HG02943 (cell line): ENCODE results near the gene TACSTD2.
"Not testable (repeated sequence)": the region's sequence is repeated elsewhere in the genome, so short reads cannot be mapped to it uniquely, and the experiment has no call there.

Experiments
- ATAC-seq: cut with Tn5 transposase; IDR thresholded peaks from one replicate; pipeline ENCODE4 v1.9.1; 2021; ENCODE audit warnings: mild to moderate bottlenecking, low read depth, moderate library complexity; ENCODE audit not compliant: unreplicated experiment

The TACSTD2 gene

GRCh38 chr1:58576727-58577653, at the start of gene TACSTD2:
TSS of gene TACSTD2 (minus strand) at chr1:58577252. CDS start at chr1:58577156, 96 bp downstream.
- ATAC-seq: no peak

- no peak for ATAC-seq
These were observed 49.2 kb upstream of the TACSTD2 start for GRCh38 chr1:58626293-58626692.

- ATAC-seq: not testable (repeated sequence)
These were observed 46.2 kb upstream of the TACSTD2 start for GRCh38 chr1:58623259-58623658.

DNA sequence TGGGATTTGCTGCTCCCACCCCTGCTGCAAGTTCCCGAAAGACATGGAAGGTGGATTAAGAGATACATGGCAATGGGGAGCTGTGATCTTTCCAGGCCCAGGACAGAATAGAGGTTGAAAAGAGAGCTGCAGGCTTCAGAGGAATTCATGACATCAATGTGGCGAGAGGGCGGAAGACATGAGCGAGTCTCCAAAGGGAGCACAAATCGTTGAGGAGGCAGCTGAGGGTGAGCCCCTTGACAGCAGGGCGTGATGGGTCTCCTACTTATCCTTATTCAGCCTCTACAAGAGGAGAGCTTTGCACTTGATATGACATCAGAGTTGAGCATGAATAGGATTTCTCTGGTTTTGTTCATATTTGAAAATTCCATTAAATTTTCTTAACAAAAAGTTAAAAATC, 45.5 kb upstream of the TACSTD2 start:
- no peak for ATAC-seq

GRCh38 chr1:58621391-58621790, 44.3 kb upstream of the TACSTD2 start:
- ATAC-seq: no peak

DNA sequence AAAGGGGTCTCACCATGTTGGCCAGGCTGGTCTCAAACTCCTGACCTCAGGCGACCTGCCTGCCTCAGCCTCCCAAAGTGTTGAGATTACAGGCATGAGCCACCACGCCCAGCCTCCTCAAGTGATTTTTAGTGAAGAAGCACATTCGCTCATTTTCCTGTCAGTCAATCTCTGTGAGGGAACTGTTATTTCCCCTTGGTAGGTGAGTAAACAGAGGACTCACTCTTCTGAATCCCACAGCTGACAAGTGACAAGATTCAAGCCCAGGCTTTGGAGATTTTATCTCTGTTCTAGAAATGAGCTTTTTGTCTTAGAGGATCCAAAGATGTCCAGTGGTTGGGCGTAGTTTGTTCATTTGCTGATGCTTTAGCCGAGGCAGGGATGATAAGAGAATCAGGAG, 43.9 kb upstream of the TACSTD2 start:
- ATAC-seq: no peak

DNA sequence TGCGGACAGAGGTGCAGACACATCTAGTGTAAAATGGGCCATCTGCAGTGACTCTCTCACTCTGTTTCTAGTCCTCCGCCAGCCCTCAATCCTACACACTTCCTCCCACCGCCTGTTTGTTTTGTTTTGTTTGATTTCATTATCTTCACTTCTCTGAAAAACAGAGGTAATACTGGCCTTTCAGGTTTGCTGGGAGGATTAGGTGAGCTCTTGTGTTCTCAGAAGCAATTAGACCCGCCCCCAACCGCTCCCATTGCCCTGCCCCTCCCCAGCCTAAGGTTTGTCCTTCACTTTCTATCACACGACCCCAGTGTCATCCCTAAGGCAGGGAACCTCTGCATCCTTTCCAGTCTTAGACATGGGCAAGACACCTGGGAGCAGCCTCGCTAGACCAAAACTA, 43.2 kb upstream of the TACSTD2 start:
- no peak for ATAC-seq

DNA sequence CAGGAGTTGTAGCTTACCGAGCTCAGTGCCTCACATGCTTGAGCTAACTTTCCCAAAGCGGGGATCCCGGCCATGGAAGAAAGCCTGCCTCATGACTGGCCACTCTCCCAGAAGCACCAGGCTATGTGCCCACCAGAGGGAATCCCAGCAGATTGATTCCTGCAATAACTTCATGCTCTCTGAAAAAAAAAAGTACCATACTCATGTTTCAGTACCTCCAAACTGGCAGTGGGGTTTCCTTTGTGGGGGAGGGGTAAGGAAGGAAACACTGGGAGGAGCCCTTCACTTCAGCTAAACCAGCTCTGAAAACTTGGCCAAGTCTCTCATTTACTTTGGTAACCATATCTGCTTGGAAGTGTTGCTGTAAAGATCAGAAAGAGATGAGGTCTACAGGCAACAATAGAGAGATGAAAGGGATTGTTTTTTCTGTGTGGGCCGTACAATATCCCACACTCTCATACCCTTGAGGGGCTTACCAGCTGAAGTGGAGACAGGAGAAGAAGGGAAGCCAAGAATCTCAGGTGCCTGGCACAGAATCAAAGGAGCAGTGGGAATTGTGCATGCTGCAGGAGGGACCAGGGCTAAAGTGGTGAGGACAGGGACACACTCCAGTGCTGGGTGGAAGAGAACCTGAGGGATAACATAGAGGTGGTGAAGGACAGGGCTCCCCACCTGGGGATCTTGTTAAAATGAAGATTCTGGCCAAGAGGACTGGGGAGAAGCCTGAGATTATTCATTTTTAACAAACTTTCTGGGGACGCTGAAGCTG, 42.4 kb upstream of the TACSTD2 start:
- ATAC-seq: no peak

DNA sequence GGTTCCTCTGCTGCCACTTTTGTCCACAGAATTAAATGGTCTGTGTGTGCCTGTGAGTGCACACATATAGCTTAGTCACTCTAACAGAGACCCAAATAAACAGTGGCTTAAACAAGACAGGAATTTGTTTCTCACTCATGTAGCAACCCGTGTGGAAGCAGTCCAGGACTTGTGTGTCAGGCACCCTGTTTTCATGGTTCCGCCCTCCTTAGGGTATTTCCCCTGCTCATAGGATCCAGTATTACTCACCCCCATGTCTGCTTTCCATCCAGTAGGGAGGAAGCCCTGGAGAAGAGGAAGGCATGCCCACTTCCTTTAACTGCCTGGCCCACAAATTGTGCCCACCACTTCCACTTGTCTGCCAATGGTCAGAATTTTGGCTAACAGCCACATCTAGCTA, 41.3 kb upstream of the TACSTD2 start:
- no peak for ATAC-seq

DNA sequence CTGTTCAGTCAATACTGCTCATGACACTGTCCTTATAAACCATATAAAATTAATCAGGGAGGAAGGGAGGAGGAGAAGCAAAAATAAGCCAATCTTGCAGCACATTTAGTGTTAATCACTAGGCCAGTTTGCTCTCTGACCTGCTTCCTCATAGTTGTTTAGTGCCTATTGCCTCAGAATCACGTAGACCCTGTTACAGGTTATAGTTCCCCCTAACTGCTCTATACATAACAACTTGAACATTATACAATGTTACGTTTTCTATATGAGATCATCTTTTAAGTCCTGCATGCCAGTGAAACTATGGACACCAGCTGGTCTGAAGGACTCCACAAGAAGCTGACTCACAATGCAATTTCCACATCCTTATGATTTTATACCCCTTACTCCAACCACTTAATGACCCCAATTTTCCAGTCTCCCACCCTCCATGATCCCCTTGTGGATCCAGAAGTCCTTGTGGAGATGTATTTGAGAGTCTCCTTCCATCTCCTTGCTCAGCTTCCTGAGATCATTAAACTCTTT, 34.9 kb upstream of the TACSTD2 start:
- no peak for ATAC-seq

GRCh38 chr1:58608945-58609344, 31.9 kb upstream of the TACSTD2 start:
- ATAC-seq: no peak

GRCh38 chr1:58608297-58608696, 31.2 kb upstream of the TACSTD2 start:
- ATAC-seq: no peak

DNA sequence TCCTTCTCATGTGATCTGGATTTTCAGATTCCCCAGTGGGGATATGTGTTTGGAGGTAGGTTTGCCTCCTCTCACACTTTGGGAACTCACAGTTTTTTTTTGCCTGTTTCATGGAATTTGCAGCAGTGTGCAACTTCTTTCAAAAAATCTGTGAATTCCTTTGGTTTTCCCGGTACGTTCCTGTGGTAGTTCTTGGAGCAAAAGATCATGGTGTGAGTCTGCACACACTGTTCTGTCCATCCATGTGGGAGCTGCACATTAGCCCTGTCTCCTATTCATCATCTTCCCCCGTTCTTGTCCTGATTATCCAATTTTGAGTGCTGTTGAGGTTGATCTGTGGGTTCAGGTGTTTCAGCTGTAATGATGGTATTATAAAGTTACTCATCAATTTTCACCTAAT, 30.3 kb upstream of the TACSTD2 start:
- ATAC-seq: no peak

- ATAC-seq: not testable (repeated sequence)
These were observed 24.9 kb upstream of the TACSTD2 start for GRCh38 chr1:58601921-58602320.

- no peak for ATAC-seq
These were observed 20.9 kb upstream of the TACSTD2 start for GRCh38 chr1:58597996-58598395.

GRCh38 chr1:58597076-58597475, 20.0 kb upstream of the TACSTD2 start:
- no peak for ATAC-seq

- ATAC-seq: no peak
These were observed 19.6 kb upstream of the TACSTD2 start for GRCh38 chr1:58596631-58597052.

GRCh38 chr1:58594546-58594945, 17.5 kb upstream of the TACSTD2 start:
- ATAC-seq: no peak

DNA sequence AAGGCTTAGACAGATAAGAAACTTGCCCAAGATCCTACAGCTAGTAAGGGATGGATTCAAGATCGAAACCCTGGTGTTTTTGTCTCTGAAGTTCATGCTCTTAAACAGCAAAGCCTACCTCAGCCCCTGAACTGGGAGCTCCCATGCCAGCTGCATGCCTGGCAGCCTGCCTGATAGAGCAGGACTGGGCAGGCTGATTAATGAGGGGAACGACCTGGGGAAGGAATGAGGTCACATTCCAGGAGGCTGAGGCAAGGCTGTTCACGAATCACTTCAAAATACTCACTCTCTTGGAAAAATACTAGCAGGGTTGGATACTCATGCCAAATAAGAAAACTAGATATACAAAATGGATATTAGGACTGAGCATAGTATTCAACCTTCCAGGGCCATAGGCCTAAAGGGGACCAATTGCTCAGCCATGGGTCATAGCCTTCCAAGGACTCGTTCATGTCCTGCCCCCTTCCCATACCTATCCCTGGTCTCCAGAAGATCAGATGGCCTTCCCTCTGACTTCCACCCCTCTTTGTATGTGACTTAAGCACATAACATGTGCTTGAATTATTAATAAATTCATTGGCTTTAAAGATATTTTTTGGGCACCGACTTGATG, 15.6 kb upstream of the TACSTD2 start:
- ATAC-seq: no peak

DNA sequence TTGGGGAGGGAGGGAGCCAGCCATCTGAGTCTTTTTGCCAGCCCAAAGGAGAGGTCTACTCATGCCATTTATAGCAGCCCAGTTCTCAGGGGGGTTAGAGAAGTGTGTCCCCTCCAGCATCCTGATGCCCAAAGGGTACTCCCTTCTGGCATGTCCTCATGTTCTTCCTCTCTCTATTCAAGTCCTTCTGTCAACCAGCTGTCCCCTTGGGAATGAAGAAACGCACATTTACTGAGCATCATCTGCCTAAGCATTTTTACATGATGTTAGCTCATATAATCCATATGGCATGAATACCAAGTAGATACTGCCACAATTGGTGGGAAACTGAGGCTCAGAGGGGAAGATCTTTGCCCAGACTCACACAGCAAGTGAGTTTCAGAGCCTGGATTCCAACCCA, 14.8 kb upstream of the TACSTD2 start:
- ATAC-seq: no peak

DNA sequence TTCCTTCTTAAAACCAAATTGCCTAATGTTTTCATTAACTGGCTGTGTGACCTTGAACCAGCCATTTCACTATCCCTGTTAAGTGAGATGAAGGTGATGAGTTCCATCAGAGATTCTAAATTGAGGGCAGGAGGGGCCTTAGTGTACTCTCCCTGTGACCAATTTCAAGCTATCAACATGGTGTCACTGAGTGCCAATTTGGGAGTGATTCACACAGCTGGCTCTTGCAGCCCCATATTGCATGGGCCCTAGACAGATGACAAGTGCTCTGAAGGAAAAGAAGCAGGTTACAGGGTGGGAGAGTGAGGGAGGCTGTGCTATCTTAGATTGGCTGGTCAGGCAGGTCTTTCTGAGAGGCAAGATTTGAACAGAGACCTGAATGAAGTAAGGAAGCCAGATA, 13.0 kb upstream of the TACSTD2 start:
- no peak for ATAC-seq
